GM19328 (cell line): ENCODE results near the gene ATXN10.

Experiments used
- ATAC-seq: cut with Tn5 transposase; IDR thresholded peaks from one replicate; pipeline ENCODE4 v1.9.1; 2021; ENCODE audit warnings: mild to moderate bottlenecking, moderate library complexity; ENCODE audit not compliant: unreplicated experiment

Gene ATXN10

GRCh38 chr22:45887202-45888131 is 215.8 kb downstream of the ATXN10 start:
- ATAC-seq = no peak

- no peak for ATAC-seq
Observed at GRCh38 chr22:45888221-45889092, 216.8 kb downstream of the ATXN10 start.

GRCh38 chr22:45889093-45889538 is 217.5 kb downstream of the ATXN10 start:
- ATAC-seq = no peak

GRCh38 chr22:45889539-45890350 is 218.1 kb downstream of the ATXN10 start:
- no peak for ATAC-seq

- no peak for ATAC-seq
Observed at GRCh38 chr22:45890351-45890635, 218.7 kb downstream of the ATXN10 start.

- ATAC-seq = no peak
Observed at GRCh38 chr22:45891021-45891421, 219.4 kb downstream of the ATXN10 start.

GRCh38 chr22:45891471-45891995 is 219.9 kb downstream of the ATXN10 start:
- ATAC-seq = no peak

GRCh38 chr22:45891996-45892621 is 220.5 kb downstream of the ATXN10 start:
- ATAC-seq = no peak

GRCh38 chr22:45892681-45893461 is 221.2 kb downstream of the ATXN10 start:
- no peak for ATAC-seq

- ATAC-seq = no peak
Observed at GRCh38 chr22:45893516-45893915, 221.9 kb downstream of the ATXN10 start.
